HG02840 (cell line): ENCODE results near the gene FBXO36.
A peak's percentile ranks its signal among the peaks of the same experiment; 100 is the strongest.
"Not testable (repeated sequence)": the region's sequence is repeated elsewhere in the genome, so short reads cannot be mapped to it uniquely, and the experiment has no call there.

ENCODE experiments used
- ATAC-seq: cut with Tn5 transposase; IDR thresholded peaks from one replicate; pipeline ENCODE4 v1.9.1; 2021; ENCODE audit warnings: mild to moderate bottlenecking, moderate library complexity, moderate number of reproducible peaks; ENCODE audit not compliant: unreplicated experiment, low FRiP score

FBXO36 gene

GRCh38 chr2:229922449-229923386, at the start of gene FBXO36:
Gene FBXO36 (plus strand): TSS chr2:229922503. CDS start chr2:229922514, 11 bp downstream.
- peak; percentile 65 for ATAC-seq

GRCh38 chr2:229873123-229873581, 49.2 kb upstream of the FBXO36 start:
- ATAC-seq, result peak; percentile 86

- ATAC-seq, result no peak
Measured at GRCh38 chr2:229874647-229875046, 47.7 kb upstream of the FBXO36 start.

GRCh38 chr2:229875549-229875948, 46.8 kb upstream of the FBXO36 start:
- ATAC-seq, result no peak

GRCh38 chr2:229879191-229879950, 42.9 kb upstream of the FBXO36 start:
- no peak for ATAC-seq

- no peak for ATAC-seq
Measured at GRCh38 chr2:229880892-229881586, 41.3 kb upstream of the FBXO36 start.

- ATAC-seq, result no peak
Measured at GRCh38 chr2:229882583-229882982, 39.7 kb upstream of the FBXO36 start.

GRCh38 chr2:229884775-229885699, 37.3 kb upstream of the FBXO36 start:
- peak; percentile 66 for ATAC-seq

GRCh38 chr2:229887441-229887840, 34.9 kb upstream of the FBXO36 start:
- ATAC-seq, result no peak

GRCh38 chr2:229888031-229888430, 34.3 kb upstream of the FBXO36 start:
- no peak for ATAC-seq

- ATAC-seq, result no peak
Measured at GRCh38 chr2:229889023-229889422, 33.3 kb upstream of the FBXO36 start.

GRCh38 chr2:229896857-229897256, 25.4 kb upstream of the FBXO36 start:
- ATAC-seq, result no peak

GRCh38 chr2:229899604-229900003, 22.7 kb upstream of the FBXO36 start:
- ATAC-seq, result no peak

GRCh38 chr2:229900012-229900411, 22.3 kb upstream of the FBXO36 start:
- ATAC-seq, result no peak

GRCh38 chr2:229900514-229900913, 21.8 kb upstream of the FBXO36 start:
- ATAC-seq, result not testable (repeated sequence)

- ATAC-seq, result no peak
Measured at GRCh38 chr2:229901819-229902218, 20.5 kb upstream of the FBXO36 start.

GRCh38 chr2:229903037-229903436, 19.3 kb upstream of the FBXO36 start:
- no peak for ATAC-seq

GRCh38 chr2:229905601-229906000, 16.7 kb upstream of the FBXO36 start:
- no peak for ATAC-seq

- ATAC-seq, result no peak
Measured at GRCh38 chr2:229909090-229909489, 13.2 kb upstream of the FBXO36 start.
